PFSK-1 (cell line): ENCODE data around the gene TMPRSS3.

Source experiments
- FOXP2 ChIP-seq: optimal IDR thresholded peaks from 2 replicates; pipeline ENCODE3; 2011; ENCODE audit warnings: borderline replicate concordance, control low read depth, inconsistent platforms; ENCODE audit not compliant: insufficient read depth; ENCODE audit errors: extremely low read length, extremely low read depth
- POLR2AphosphoS5 ChIP-seq: IDR thresholded peaks from 2 replicates; pipeline ENCODE4 v1.6.1; 2012; ENCODE audit warnings: low read depth, mild to moderate bottlenecking, control low read depth, low read length, moderate library complexity
- REST ChIP-seq, 2 experiments: IDR thresholded peaks; 2 replicates each; pipeline versions ENCODE4 v1.6.1 to v1.8.0; 2011 to 2012; ENCODE audit warnings: low read depth in 2 of 2, low read length in 2 of 2, control low read depth in 1 of 2, inconsistent platforms in 1 of 2, mild to moderate bottlenecking in 1 of 2, moderate library complexity in 1 of 2; ENCODE audit not compliant: insufficient read depth in 1 of 2
- SIN3A ChIP-seq: IDR thresholded peaks from 2 replicates; pipeline ENCODE4 v1.6.1; 2012; ENCODE audit warnings: mild to moderate bottlenecking, low read length, moderate library complexity, borderline replicate concordance; ENCODE audit not compliant: insufficient read depth
- TAF1 ChIP-seq: IDR thresholded peaks from 2 replicates; pipeline ENCODE4 v1.6.1; 2012; ENCODE audit warnings: low read length, control low read depth, borderline replicate concordance; ENCODE audit not compliant: insufficient read depth

TMPRSS3 gene

GRCh38 chr21:42406866-42407265 lies 11.0 kb upstream of the TMPRSS3 start:
- no peak for TF ChIP-seq TAF1
- TF ChIP-seq FOXP2, result no peak
- TF ChIP-seq SIN3A, result no peak
- no peak for TF ChIP-seq POLR2AphosphoS5
- no peak for TF ChIP-seq REST (IDR thresholded peaks at IDR 0.05; ENCODE audit: insufficient read depth in 1 of 2, low read depth in 2 of 2, low read length in 2 of 2)

GRCh38 chr21:42406201-42406621 lies 10.4 kb upstream of the TMPRSS3 start:
- TF ChIP-seq SIN3A (no peak), REST (IDR thresholded peaks at IDR 0.05; ENCODE audit: insufficient read depth in 1 of 2, low read depth in 2 of 2, low read length in 2 of 2) (no peak), POLR2AphosphoS5 (no peak), TAF1 (no peak), FOXP2 (no peak)

GRCh38 chr21:42405064-42406013 lies 9.5 kb upstream of the TMPRSS3 start:
- no peak for TF ChIP-seq FOXP2
- TF ChIP-seq TAF1, result no peak
- no peak for TF ChIP-seq SIN3A
- no peak for TF ChIP-seq REST (IDR thresholded peaks at IDR 0.05; ENCODE audit: insufficient read depth in 1 of 2, low read depth in 2 of 2, low read length in 2 of 2)
- no peak for TF ChIP-seq POLR2AphosphoS5

- TF ChIP-seq POLR2AphosphoS5 (no peak), REST (IDR thresholded peaks at IDR 0.05; ENCODE audit: insufficient read depth in 1 of 2, low read depth in 2 of 2, low read length in 2 of 2) (no peak), SIN3A (no peak), TAF1 (no peak), FOXP2 (no peak)
These were observed 8.7 kb upstream of the TMPRSS3 start for GRCh38 chr21:42404539-42404938.
